ENCODE data around the gene USP7. TPM values are rescaled to one million over a fixed set of nuclear protein-coding genes. Genes with fewer than 3 reads are reported as not detected.
A peak's percentile ranks its signal among the peaks of the same experiment; 100 is the strongest.

The USP7 gene
- total RNA-seq, 3 donors from 2014 or later, result 125 to 144 (median 130) TPM

GRCh38 chr16:8859913-8860881, 103.5 kb downstream of the USP7 start:
- H3K4me1 ChIP-seq (ENCODE audit: low read depth), result peaks cover 18% of the 10 kb centered on the region
- no peak for ATAC-seq
- no peak overlapping the region for H3K4me3 ChIP-seq
- no peaks in the 10 kb centered on the region for H3K9me3 ChIP-seq
- TF ChIP-seq CTCF (IDR thresholded peaks at IDR 0.05), result no peak
- no peaks in the 10 kb centered on the region for H3K36me3 ChIP-seq (ENCODE audit: low read depth)
- peak in 2 of 3 donors; percentile 27 to 52 for DNase-seq
- intact Hi-C loops (cut with DNase I, micrococcal nuclease), result no loop called here

GRCh38 chr16:8858994-8859912, 104.5 kb downstream of the USP7 start:
- H3K4me3 ChIP-seq, result no peak overlapping the region
- H3K4me1 ChIP-seq (ENCODE audit: low read depth), result peaks cover 12% of the 10 kb centered on the region

GRCh38 chr16:8855972-8856371, 107.7 kb downstream of the USP7 start:
- H3K4me3 ChIP-seq, result no peak overlapping the region
- H3K4me1 ChIP-seq (ENCODE audit: low read depth), result no peaks in the 10 kb centered on the region
- H3K9me3 ChIP-seq, result no peaks in the 10 kb centered on the region
- no peaks in the 10 kb centered on the region for H3K36me3 ChIP-seq (ENCODE audit: low read depth)
- no peak for TF ChIP-seq CTCF (IDR thresholded peaks at IDR 0.05)
- DNase-seq (peak; percentile 0 to 19 (median 10)), ATAC-seq (no peak)
- intact Hi-C loops (cut with DNase I, micrococcal nuclease), result no loop called here

More at GRCh38 chr16:8858994-8859912, 104.5 kb downstream of the USP7 start:
- ATAC-seq (no peak), DNase-seq (peak; percentile 3 to 43 (median 24))
- intact Hi-C loops (cut with DNase I, micrococcal nuclease), result no loop called here
- no peaks in the 10 kb centered on the region for H3K9me3 ChIP-seq
- no peaks in the 10 kb centered on the region for H3K36me3 ChIP-seq (ENCODE audit: low read depth)
- no peak for TF ChIP-seq CTCF (IDR thresholded peaks at IDR 0.05)

- no peaks in the 10 kb centered on the region for H3K9me3 ChIP-seq
- no peak for TF ChIP-seq CTCF (IDR thresholded peaks at IDR 0.05)
- intact Hi-C loops (cut with DNase I, micrococcal nuclease), result no loop called here
- H3K4me1 ChIP-seq (ENCODE audit: low read depth), result no peaks in the 10 kb centered on the region
- DNase-seq (peak in 2 of 3 donors; percentile 34), ATAC-seq (peak; percentile 10)
- H3K36me3 ChIP-seq (ENCODE audit: low read depth), result peaks cover under 1% of the 10 kb centered on the region
- H3K4me3 ChIP-seq, result no peak overlapping the region
Observed at GRCh38 chr16:8855051-8855786, 108.5 kb downstream of the USP7 start.

Data from mucosa of descending colon (tissue), 3 donors.